Osteoblast (primary cell): ENCODE data around the gene OPA1. TPM values are rescaled to one million over a fixed set of nuclear protein-coding genes. Genes with fewer than 3 reads are reported as not detected.

Experiments
- DNase-seq: peaks from one replicate; pipeline ENCODE4 v3.0.0; 2011; ENCODE audit warnings: low spot score, mixed read lengths; ENCODE audit not compliant: insufficient read length; ENCODE audit errors: missing footprints
- H2AFZ ChIP-seq: 2 replicates; pipeline ENCODE4 v1.6.0; 2011; ENCODE audit warnings: mild to moderate bottlenecking, low read length
- H3K27ac ChIP-seq: 2 replicates; pipeline ENCODE4 v1.5.1; 2011; ENCODE audit warnings: mild to moderate bottlenecking, low read depth, low read length, moderate library complexity
- H3K27me3 ChIP-seq: 2 replicates; pipeline ENCODE4 v1.6.0; 2012; ENCODE audit warnings: mild to moderate bottlenecking, control low read depth, inconsistent platforms, low read length, moderate library complexity; ENCODE audit not compliant: insufficient read depth
- H3K36me3 ChIP-seq: 2 replicates; pipeline ENCODE4 v1.5.1; 2011; ENCODE audit warnings: mild to moderate bottlenecking, low read length, control low read depth, moderate library complexity; ENCODE audit not compliant: insufficient read depth
- H3K4me1 ChIP-seq: 2 replicates; pipeline ENCODE4 v1.5.1; 2011; ENCODE audit warnings: mild to moderate bottlenecking, low read length, control low read depth, moderate library complexity; ENCODE audit not compliant: insufficient read depth
- H3K4me2 ChIP-seq: 2 replicates; pipeline ENCODE4 v1.6.0; 2011; ENCODE audit warnings: mild to moderate bottlenecking, low read length; ENCODE audit not compliant: insufficient read depth
- H3K4me3 ChIP-seq: fragments of 200-600 bp; sonication (generic); 3 replicates; pipeline ENCODE4 v1.5.1; 2012; ENCODE audit warnings: mild to moderate bottlenecking, low read length, inconsistent platforms; ENCODE audit not compliant: insufficient read depth
- H3K79me2 ChIP-seq: 2 replicates; pipeline ENCODE4 v1.6.0; 2012; ENCODE audit warnings: mild to moderate bottlenecking, low read length, control low read depth, inconsistent platforms; ENCODE audit not compliant: insufficient read depth
- H3K9me3 ChIP-seq: 2 replicates; pipeline ENCODE4 v1.5.1; 2011; ENCODE audit warnings: low read depth, low read length, control low read depth
- H4K20me1 ChIP-seq: 2 replicates; pipeline ENCODE4 v1.6.0; 2012; ENCODE audit warnings: mild to moderate bottlenecking, low read length, control low read depth; ENCODE audit not compliant: insufficient read depth
- CTCF ChIP-seq: IDR thresholded peaks from 2 replicates; pipeline ENCODE4 v1.5.1; 2011; ENCODE audit warnings: mild to moderate bottlenecking, low read depth, low read length, moderate library complexity; ENCODE audit errors: extremely low read depth
- total RNA-seq: library from RNA; depleted of rRNA; stranded (reverse); fragments of >200 nt; gene quantifications from 2 replicates; pipeline ENCODE4 v1.2.3, GENCODE V29; 2012

The OPA1 gene
- total RNA-seq, 1 donor, result 77.4 TPM

GRCh38 chr3:193586526-193586925 lies 6.5 kb upstream of the OPA1 start:
- Histone ChIP-seq H3K4me2 (no peak overlapping the region), H3K4me1 (peaks cover 6% of the 10 kb centered on the region), H3K36me3 (no peaks in the 10 kb centered on the region), H3K27ac (no peak overlapping the region), H3K79me2 (no peaks in the 10 kb centered on the region), H2AFZ (no peak overlapping the region), H3K4me3 (no peak overlapping the region), H4K20me1 (no peaks in the 10 kb centered on the region), H3K9me3 (no peaks in the 10 kb centered on the region), H3K27me3 (no peaks in the 10 kb centered on the region)
- TF ChIP-seq CTCF, result no peak
- no peak for DNase-seq

GRCh38 chr3:193589129-193589528 lies 3.9 kb upstream of the OPA1 start:
- Histone ChIP-seq H3K9me3 (no peaks in the 10 kb centered on the region), H3K27me3 (no peaks in the 10 kb centered on the region), H4K20me1 (no peaks in the 10 kb centered on the region), H3K36me3 (no peaks in the 10 kb centered on the region), H3K4me3 (no peak overlapping the region), H3K79me2 (peaks cover 14% of the 10 kb centered on the region), H3K27ac (no peak overlapping the region), H3K4me1 (peaks cover 14% of the 10 kb centered on the region), H3K4me2 (no peak overlapping the region), H2AFZ (no peak overlapping the region)
- DNase-seq, result no peak
- no peak for TF ChIP-seq CTCF

GRCh38 chr3:193589616-193590015 lies 3.4 kb upstream of the OPA1 start:
- no peak for DNase-seq
- peaks cover 19% of the 10 kb centered on the region for H3K4me1 ChIP-seq
- peaks cover 19% of the 10 kb centered on the region for H3K79me2 ChIP-seq
- H4K20me1 ChIP-seq, result peaks cover 1% of the 10 kb centered on the region
- no peaks in the 10 kb centered on the region for H3K27me3 ChIP-seq
- no peak overlapping the region for H3K27ac ChIP-seq
- H3K4me3 ChIP-seq, result no peak overlapping the region
- no peak for TF ChIP-seq CTCF
- H3K9me3 ChIP-seq, result no peaks in the 10 kb centered on the region
- H3K4me2 ChIP-seq, result no peak overlapping the region
- peak overlapping the region; percentile 4 for H2AFZ ChIP-seq
- no peaks in the 10 kb centered on the region for H3K36me3 ChIP-seq

- TF ChIP-seq CTCF, result no peak
- peaks cover 26% of the 10 kb centered on the region for H3K79me2 ChIP-seq
- no peaks in the 10 kb centered on the region for H3K36me3 ChIP-seq
- peak overlapping the region; percentile 16 for H2AFZ ChIP-seq
- H3K4me2 ChIP-seq, result peak overlapping the region; percentile 28
- H3K4me1 ChIP-seq, result peaks cover 23% of the 10 kb centered on the region
- H3K27ac ChIP-seq, result peak overlapping the region; percentile 48
- H3K4me3 ChIP-seq, result no peak overlapping the region
- H3K27me3 ChIP-seq, result no peaks in the 10 kb centered on the region
- peak; percentile 85 for DNase-seq
- H4K20me1 ChIP-seq, result peaks cover 7% of the 10 kb centered on the region
- no peaks in the 10 kb centered on the region for H3K9me3 ChIP-seq
These were observed 2.7 kb upstream of the OPA1 start for GRCh38 chr3:193590088-193590856.
